SIG-M5 treated with dmso at 0.1 percent for 504 hours (cell line): Measurements from ENCODE around the gene VAC14.
"Not testable (repeated sequence)": the region's sequence is repeated elsewhere in the genome, so short reads cannot be mapped to it uniquely, and the experiment has no call there.

ENCODE experiments used
- DNase-seq: peaks from one replicate; lab custom pipeline; 2025; ENCODE audit not compliant: unreplicated experiment; lab: John Stamatoyannopoulos, UW

The VAC14 gene

GRCh38 chr16:70800781-70801480 is at the start of gene VAC14:
Gene VAC14 (minus strand): TSS chr16:70801158. CDS start chr16:70800900, 258 bp downstream.
- DNase-seq, result peak; percentile 90

DNA sequence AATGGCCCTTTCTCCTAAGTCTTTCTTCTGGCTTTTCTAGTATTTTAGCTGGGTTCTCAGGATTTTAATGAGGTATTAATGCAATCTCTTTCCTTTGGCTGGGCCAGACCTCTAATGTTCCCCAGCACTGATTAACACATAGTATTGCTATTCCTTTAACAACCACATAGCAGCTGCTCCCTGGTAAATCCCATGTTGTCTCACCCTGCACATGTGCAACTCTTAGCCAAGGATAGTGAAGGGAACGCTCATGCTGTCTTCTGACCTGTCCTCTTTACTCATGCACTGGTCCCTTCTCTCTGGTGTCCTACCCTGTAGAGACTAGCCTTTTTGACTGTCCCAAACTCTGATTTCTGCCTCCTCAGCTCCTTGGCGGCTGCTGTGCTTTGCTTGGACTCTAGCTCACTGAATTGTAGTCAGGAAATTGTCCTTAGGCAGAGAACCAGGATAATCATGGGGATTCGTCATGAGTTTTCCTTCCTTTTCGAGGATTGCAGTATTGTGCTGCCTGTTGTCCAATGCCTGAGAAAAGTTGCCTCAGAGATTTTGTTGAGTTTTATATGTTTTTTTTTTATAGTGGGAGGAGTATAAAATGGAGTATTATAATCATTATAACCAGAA is 22.6 kb upstream of the VAC14 start:
- DNase-seq, result not testable (repeated sequence)

DNA sequence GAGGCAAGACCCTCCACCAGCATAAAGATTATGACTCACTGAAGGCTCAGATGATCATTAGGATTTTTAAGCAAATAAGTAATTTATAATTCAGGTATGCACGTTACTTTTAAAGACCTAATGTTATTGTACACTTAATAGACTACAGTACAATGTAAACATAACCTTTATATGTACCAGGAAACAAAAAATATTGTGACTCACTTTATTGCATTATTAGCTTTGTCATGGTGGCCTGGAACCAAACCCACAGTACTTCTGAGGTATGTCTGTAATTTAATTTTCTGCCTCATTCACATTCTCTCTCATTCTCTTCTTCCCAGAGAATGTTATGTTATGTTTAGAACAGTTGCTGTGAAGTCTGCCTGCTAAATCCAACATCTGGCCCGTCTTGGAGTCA is 21.8 kb upstream of the VAC14 start:
- not testable (repeated sequence) for DNase-seq

- DNase-seq, result not testable (repeated sequence)
Measured at GRCh38 chr16:70818088-70818487, 17.1 kb upstream of the VAC14 start.

DNA sequence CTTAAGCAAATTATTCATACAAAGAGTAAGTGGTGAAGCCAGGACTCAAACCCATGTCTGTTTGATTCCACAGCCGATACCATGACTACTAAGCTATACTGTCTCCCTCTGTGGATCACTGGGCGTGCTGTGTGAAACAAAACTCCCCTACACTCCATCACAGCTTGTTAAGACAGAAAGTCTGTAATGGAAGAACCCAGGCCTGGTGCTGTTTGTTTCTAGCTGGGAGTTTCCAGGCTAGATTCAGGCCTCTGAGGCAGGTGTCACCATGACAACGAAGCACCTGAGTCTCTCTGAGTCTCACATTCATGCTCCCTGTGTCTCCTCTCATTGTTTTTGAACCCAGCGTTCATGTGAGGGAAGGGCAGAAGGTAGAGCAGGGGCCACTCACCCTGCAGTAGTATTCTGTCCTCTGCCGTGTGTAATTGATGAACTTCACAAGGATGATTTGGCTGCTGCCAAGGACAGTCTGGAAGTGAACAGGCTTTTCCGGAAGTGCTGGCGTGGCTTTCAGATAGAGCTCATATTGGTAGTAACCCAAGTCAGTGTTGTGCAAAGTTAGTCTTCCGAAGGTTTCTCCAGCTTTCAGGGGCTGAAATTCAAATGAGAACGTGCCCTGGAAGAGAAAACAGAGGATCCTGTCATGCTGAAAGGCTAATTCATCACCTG is 8.6 kb upstream of the VAC14 start:
- no peak for DNase-seq

GRCh38 chr16:70808371-70808770 is 7.4 kb upstream of the VAC14 start:
- DNase-seq, result peak; percentile 13

- no peak for DNase-seq
Measured at GRCh38 chr16:70805787-70806186, 4.8 kb upstream of the VAC14 start.

DNA sequence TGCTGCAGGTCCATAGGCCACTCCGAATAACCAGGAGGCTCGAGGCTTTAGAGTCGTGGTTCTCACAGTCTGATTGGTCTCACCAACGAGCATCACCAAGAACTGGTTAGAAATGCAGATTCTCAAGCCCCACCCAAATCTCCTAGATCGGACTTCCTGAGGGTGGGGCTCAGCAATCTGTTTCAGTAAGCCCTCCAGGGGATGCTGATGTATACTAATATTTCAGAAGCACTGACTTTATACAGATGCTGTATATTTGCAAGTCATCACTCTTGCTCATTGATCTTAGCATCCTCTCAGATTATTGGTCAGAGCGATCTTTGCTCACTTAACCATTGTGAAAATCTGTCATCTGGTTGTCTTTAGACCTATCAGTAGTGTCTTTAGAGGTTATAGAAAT is 4.4 kb upstream of the VAC14 start:
- no peak for DNase-seq

- DNase-seq, result no peak
Measured at GRCh38 chr16:70804734-70805169, 3.8 kb upstream of the VAC14 start.

GRCh38 chr16:70804153-70804733 is 3.3 kb upstream of the VAC14 start:
- peak; percentile 81 for DNase-seq

- no peak for DNase-seq
Measured at GRCh38 chr16:70803319-70803718, 2.4 kb upstream of the VAC14 start.

DNA sequence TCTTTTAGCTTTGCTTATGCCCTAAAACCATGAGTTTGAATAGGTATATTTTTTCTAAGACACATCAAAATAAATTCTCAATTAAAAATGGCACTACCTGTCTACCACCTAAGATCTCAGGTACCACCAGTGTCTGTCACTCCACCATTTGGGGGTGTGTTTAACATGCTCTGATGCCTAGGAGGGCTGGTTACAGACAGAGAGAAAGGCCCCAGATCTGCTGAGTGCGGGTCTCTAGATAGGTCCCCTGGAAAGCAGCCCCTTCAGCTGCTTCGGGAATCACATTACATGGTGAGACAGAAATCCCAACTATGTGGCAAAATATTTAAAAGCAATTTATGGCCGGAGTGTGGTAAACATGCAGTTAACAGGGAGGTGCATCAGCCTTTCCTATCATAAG is 653 bp upstream of the VAC14 start:
- DNase-seq, result no peak

- no peak for DNase-seq
Measured at GRCh38 chr16:70800311-70800710, 647 bp downstream of the VAC14 start.

DNA sequence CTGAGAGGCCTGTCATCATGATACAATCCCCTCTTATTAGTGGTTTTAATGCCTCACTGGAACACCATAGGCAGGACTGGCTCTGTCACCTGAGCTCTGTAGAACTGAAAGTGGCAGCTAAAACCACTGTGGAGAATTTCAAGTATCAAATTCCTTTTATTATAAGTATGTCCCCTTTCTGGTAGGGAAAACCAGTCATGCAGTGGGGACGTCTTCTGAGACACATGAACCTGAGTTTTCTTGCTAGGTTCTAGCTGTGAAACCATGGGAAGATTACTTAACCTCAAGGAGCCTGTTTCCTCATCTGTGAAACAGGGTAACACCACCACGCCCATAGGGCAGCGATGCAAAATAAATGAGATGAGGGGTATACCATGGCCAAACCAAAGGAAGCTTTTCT is 4.7 kb downstream of the VAC14 start:
- DNase-seq, result no peak

GRCh38 chr16:70795296-70795912 is 5.6 kb downstream of the VAC14 start:
- DNase-seq, result no peak

DNA sequence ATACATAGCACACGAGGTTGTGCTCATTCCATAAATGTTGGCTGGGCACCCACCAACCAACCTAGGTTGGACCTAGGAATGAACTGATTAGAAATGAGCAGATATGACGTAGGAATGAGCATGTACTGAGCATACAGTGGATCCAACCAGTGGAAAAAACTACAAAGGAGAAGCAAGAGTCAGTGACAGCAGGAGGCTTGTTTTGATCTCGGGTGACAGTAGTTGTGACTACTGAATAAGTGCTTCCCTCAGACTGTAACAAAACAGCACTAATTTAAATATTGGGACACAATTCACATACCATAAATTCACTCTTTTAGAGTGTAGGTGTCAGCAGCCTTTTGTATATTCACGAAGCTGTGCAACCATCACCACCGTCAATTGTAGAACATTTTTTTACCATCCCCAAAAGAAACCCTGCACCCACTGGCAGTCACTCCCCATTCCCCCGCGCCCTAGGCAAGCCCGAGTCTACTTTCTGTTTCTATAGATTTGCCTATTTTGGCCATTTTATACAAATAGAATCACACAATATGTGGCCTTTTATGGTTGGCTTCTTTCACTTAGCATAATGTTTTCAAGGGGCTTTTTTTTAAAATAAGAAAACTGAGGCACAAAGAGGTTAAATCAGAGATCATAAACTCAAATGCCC is 7.0 kb downstream of the VAC14 start:
- no peak for DNase-seq

DNA sequence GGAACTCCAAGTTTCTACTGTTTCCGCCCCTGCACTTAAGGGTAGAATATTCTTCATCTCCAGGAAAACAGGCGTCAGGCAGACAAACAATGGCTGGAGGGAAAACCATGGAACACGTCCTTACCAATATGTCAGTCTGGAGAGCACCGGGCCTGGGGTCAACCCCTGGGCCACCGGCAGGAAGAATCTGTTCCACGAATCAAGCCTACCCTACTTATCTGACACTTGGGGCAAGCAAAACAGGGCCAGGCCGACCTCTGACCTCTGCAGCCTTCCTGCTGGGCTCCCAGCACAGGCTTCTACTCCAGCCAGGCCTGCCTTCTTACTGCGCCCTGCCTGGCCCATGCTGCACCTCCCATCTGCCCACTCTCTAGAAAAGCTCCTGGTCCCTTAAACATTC is 10.1 kb downstream of the VAC14 start:
- no peak for DNase-seq

- DNase-seq, result no peak
Measured at GRCh38 chr16:70789595-70790447, 11.1 kb downstream of the VAC14 start.

- no peak for DNase-seq
Measured at GRCh38 chr16:70788668-70789594, 12.0 kb downstream of the VAC14 start.
